Measurements from ENCODE around the gene NEXN. TPM values are rescaled to one million over a fixed set of nuclear protein-coding genes. Genes with fewer than 3 reads are reported as not detected.

NEXN gene
- polyA plus RNA-seq, 4 donors = 4.0 to 11.8 (median 6.8) TPM

GRCh38 chr1:77955709-77956108 is 67.3 kb downstream of the NEXN start:
- Histone ChIP-seq H3K27ac (ENCODE audit: low read depth in 1 of 3, low read length in 2 of 3) (no peak overlapping the region), H3K4me1 (ENCODE audit: control insufficient read depth in 3 of 3, insufficient read depth in 2 of 3, low read depth in 1 of 3, low read length in 2 of 3) (no peaks in the 10 kb centered on the region), H3K27me3 (ENCODE audit: control insufficient read depth in 3 of 3, insufficient read depth in 3 of 3, low read length in 3 of 3) (no peaks in the 10 kb centered on the region), H3K9me3 (ENCODE audit: control insufficient read depth in 2 of 2, insufficient read depth in 1 of 2, low read depth in 1 of 2, low read length in 1 of 2) (no peaks in the 10 kb centered on the region), H3K36me3 (ENCODE audit: control insufficient read depth in 3 of 3, insufficient read depth in 2 of 3, low read depth in 1 of 3, low read length in 3 of 3) (peaks cover 17 to 43% (median 36%) of the 10 kb centered on the region in 3 donors), H3K4me3 (ENCODE audit: low read depth in 1 of 3, low read length in 3 of 3) (no peak overlapping the region)
- 80 to 86% (median 81%) methylated on average over 3 of the region's 3 CpGs for WGBS, 3 donors
- no peak for FAIRE-seq
- no peak for DNase-seq

GRCh38 chr1:77956464-77956863 is 68.0 kb downstream of the NEXN start:
- FAIRE-seq (no peak), DNase-seq (no peak)
- Histone ChIP-seq H3K9me3 (ENCODE audit: control insufficient read depth in 2 of 2, insufficient read depth in 1 of 2, low read depth in 1 of 2, low read length in 1 of 2) (no peaks in the 10 kb centered on the region), H3K4me3 (ENCODE audit: low read depth in 1 of 3, low read length in 3 of 3) (no peak overlapping the region), H3K4me1 (ENCODE audit: control insufficient read depth in 3 of 3, insufficient read depth in 2 of 3, low read depth in 1 of 3, low read length in 2 of 3) (peaks cover 0 to 1% (median 0%) of the 10 kb centered on the region in 3 donors), H3K36me3 (ENCODE audit: control insufficient read depth in 3 of 3, insufficient read depth in 2 of 3, low read depth in 1 of 3, low read length in 3 of 3) (peaks cover 17 to 42% (median 36%) of the 10 kb centered on the region in 3 donors), H3K27me3 (ENCODE audit: control insufficient read depth in 3 of 3, insufficient read depth in 3 of 3, low read length in 3 of 3) (no peaks in the 10 kb centered on the region), H3K27ac (ENCODE audit: low read depth in 1 of 3, low read length in 2 of 3) (no peak overlapping the region)
- WGBS, 3 donors = 85 to 91% (median 91%) methylated on average over 3 of the region's 3 CpGs

DNA sequence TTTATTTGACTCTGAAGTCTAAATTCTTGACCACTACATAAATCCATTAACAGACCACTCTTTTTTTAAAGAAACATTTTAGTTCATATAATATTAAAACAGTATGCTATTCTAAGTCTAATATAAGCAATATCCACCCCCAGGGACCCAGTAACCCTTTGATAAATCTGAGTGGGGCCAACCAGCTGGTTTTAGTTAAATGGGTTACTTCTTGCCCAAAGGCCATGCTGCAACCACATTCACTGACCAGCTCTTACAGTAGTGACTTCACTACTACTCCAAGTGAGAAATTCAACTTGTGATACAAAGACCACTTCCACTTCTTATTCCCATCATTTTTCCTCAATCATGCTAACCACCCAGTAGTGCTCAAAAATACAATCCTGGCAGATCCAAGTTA is 70.0 kb downstream of the NEXN start:
- no peak for FAIRE-seq

DNA sequence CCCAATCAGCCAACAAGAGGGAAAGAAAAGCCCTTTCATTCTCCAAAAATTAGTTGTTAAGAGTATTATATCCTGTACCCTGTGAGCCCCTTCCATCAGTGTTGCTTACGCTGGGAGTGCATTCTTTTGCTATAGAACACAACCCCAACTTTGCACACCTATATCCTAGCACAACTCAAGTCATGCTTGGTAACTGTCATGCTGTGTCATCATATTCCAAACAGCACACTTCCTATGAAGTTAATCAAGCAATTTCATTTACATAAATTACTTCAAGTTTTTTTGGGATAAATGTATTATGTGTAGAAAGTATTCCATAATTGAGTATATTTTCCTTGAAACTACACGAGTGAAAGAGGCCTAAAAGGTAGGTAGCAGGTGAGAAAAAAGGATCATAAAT is 70.4 kb downstream of the NEXN start:
- Histone ChIP-seq H3K36me3 (ENCODE audit: control insufficient read depth in 3 of 3, insufficient read depth in 2 of 3, low read depth in 1 of 3, low read length in 3 of 3) (peaks cover 22 to 41% (median 27%) of the 10 kb centered on the region in 3 donors), H3K27me3 (ENCODE audit: control insufficient read depth in 3 of 3, insufficient read depth in 3 of 3, low read length in 3 of 3) (no peaks in the 10 kb centered on the region), H3K9me3 (ENCODE audit: control insufficient read depth in 2 of 2, insufficient read depth in 1 of 2, low read depth in 1 of 2, low read length in 1 of 2) (no peaks in the 10 kb centered on the region), H3K4me1 (ENCODE audit: control insufficient read depth in 3 of 3, insufficient read depth in 2 of 3, low read depth in 1 of 3, low read length in 2 of 3) (peaks cover 2 to 6% (median 3%) of the 10 kb centered on the region in 3 donors), H3K4me3 (ENCODE audit: low read depth in 1 of 3, low read length in 3 of 3) (no peak overlapping the region), H3K27ac (ENCODE audit: low read depth in 1 of 3, low read length in 2 of 3) (no peak overlapping the region)
- FAIRE-seq (no peak), DNase-seq (no peak)
- 69 to 89% (median 73%) methylated on average over 2 of the region's 2 CpGs for WGBS, 3 donors

More for the DNA sequence above, 70.0 kb downstream of the NEXN start:
- DNase-seq = no peak
- Histone ChIP-seq H3K36me3 (ENCODE audit: control insufficient read depth in 3 of 3, insufficient read depth in 2 of 3, low read depth in 1 of 3, low read length in 3 of 3) (peaks cover 20 to 40% (median 26%) of the 10 kb centered on the region in 3 donors), H3K4me1 (ENCODE audit: control insufficient read depth in 3 of 3, insufficient read depth in 2 of 3, low read depth in 1 of 3, low read length in 2 of 3) (peaks cover 2 to 6% (median 3%) of the 10 kb centered on the region in 3 donors), H3K9me3 (ENCODE audit: control insufficient read depth in 2 of 2, insufficient read depth in 1 of 2, low read depth in 1 of 2, low read length in 1 of 2) (no peaks in the 10 kb centered on the region), H3K27ac (ENCODE audit: low read depth in 1 of 3, low read length in 2 of 3) (no peak overlapping the region), H3K27me3 (ENCODE audit: control insufficient read depth in 3 of 3, insufficient read depth in 3 of 3, low read length in 3 of 3) (no peaks in the 10 kb centered on the region), H3K4me3 (ENCODE audit: low read depth in 1 of 3, low read length in 3 of 3) (no peak overlapping the region)

DNA sequence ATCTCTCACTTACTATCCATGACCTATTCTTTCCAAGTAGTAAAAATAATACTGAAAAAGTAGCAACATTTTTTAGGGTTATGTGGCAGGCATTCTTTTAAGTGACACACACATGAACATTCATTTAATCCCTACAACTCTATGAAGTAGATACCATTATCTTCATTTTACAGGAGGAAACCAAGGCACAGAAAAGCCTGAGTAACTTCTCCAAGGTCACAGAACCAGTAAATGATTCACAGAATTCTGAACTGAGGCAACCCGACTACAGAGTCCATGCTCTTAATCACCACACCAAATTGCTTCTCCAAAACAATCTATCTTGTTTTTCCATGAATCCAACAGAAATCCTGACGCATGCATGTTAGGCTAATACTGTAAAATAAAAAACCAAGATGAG is 73.0 kb downstream of the NEXN start:
- no peak for FAIRE-seq
- 35 to 72% (median 46%) methylated on average over 2 of the region's 2 CpGs for WGBS, 3 donors
- Histone ChIP-seq H3K4me3 (ENCODE audit: low read depth in 1 of 3, low read length in 3 of 3) (no peak overlapping the region), H3K27me3 (ENCODE audit: control insufficient read depth in 3 of 3, insufficient read depth in 3 of 3, low read length in 3 of 3) (no peaks in the 10 kb centered on the region), H3K4me1 (ENCODE audit: control insufficient read depth in 3 of 3, insufficient read depth in 2 of 3, low read depth in 1 of 3, low read length in 2 of 3) (peaks cover 2 to 6% (median 3%) of the 10 kb centered on the region in 3 donors), H3K9me3 (ENCODE audit: control insufficient read depth in 2 of 2, insufficient read depth in 1 of 2, low read depth in 1 of 2, low read length in 1 of 2) (no peaks in the 10 kb centered on the region), H3K27ac (ENCODE audit: low read depth in 1 of 3, low read length in 2 of 3) (peak overlapping the region in 1 of 3 donors; percentile 23), H3K36me3 (ENCODE audit: control insufficient read depth in 3 of 3, insufficient read depth in 2 of 3, low read depth in 1 of 3, low read length in 3 of 3) (peaks cover 27 to 42% (median 28%) of the 10 kb centered on the region in 3 donors)
- DNase-seq = peak; percentile 62 to 67

DNA sequence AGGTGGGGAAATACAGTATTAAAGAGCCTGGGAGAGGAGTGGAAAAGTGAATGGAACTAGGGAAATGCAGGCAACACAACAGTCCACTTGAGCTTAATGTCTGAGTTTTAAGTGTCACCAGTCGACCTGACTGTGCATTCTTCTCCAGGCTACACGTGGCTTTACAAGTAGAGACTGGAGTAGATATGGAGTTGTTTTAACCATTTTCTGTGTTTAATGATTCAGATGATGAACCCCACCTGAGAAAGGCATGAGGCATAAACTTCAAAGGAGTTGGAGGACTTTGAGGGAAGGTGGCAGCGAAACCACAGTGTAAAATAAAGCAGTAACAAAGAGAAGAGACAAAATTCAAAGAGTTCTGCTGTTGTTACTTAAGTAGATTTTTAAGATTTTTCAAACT is 77.9 kb downstream of the NEXN start:
- WGBS, 3 donors = 76 to 83% (median 82%) methylated on average over 3 of the region's 3 CpGs
- no peaks in the 10 kb centered on the region for H3K9me3 ChIP-seq (ENCODE audit: control insufficient read depth in 2 of 2, insufficient read depth in 1 of 2, low read depth in 1 of 2, low read length in 1 of 2)
- H3K36me3 ChIP-seq (ENCODE audit: control insufficient read depth in 3 of 3, insufficient read depth in 2 of 3, low read depth in 1 of 3, low read length in 3 of 3) = peaks cover 10 to 25% (median 16%) of the 10 kb centered on the region in 3 donors
- FAIRE-seq = no peak
- no peak overlapping the region for H3K27ac ChIP-seq (ENCODE audit: low read depth in 1 of 3, low read length in 2 of 3)
- H3K4me3 ChIP-seq (ENCODE audit: low read depth in 1 of 3, low read length in 3 of 3) = no peak overlapping the region
- DNase-seq = no peak
- H3K4me1 ChIP-seq (ENCODE audit: control insufficient read depth in 3 of 3, insufficient read depth in 2 of 3, low read depth in 1 of 3, low read length in 2 of 3) = peaks cover 2 to 9% (median 6%) of the 10 kb centered on the region in 3 donors
- no peaks in the 10 kb centered on the region for H3K27me3 ChIP-seq (ENCODE audit: control insufficient read depth in 3 of 3, insufficient read depth in 3 of 3, low read length in 3 of 3)

GRCh38 chr1:77970192-77970591 is 81.8 kb downstream of the NEXN start:
- 46 to 71% (median 54%) methylated on average over 1 of the region's 1 CpG for WGBS, 3 donors
- no peak overlapping the region for H3K27ac ChIP-seq (ENCODE audit: low read depth in 1 of 3, low read length in 2 of 3)
- H3K9me3 ChIP-seq (ENCODE audit: control insufficient read depth in 2 of 2, insufficient read depth in 1 of 2, low read depth in 1 of 2, low read length in 1 of 2) = no peaks in the 10 kb centered on the region
- FAIRE-seq (no peak), DNase-seq (no peak)
- no peaks in the 10 kb centered on the region for H3K27me3 ChIP-seq (ENCODE audit: control insufficient read depth in 3 of 3, insufficient read depth in 3 of 3, low read length in 3 of 3)
- H3K36me3 ChIP-seq (ENCODE audit: control insufficient read depth in 3 of 3, insufficient read depth in 2 of 3, low read depth in 1 of 3, low read length in 3 of 3) = peaks cover 5 to 15% (median 11%) of the 10 kb centered on the region in 3 donors
- peaks cover 0 to 6% (median 0%) of the 10 kb centered on the region in 3 donors for H3K4me1 ChIP-seq (ENCODE audit: control insufficient read depth in 3 of 3, insufficient read depth in 2 of 3, low read depth in 1 of 3, low read length in 2 of 3)
- no peak overlapping the region for H3K4me3 ChIP-seq (ENCODE audit: low read depth in 1 of 3, low read length in 3 of 3)

DNA sequence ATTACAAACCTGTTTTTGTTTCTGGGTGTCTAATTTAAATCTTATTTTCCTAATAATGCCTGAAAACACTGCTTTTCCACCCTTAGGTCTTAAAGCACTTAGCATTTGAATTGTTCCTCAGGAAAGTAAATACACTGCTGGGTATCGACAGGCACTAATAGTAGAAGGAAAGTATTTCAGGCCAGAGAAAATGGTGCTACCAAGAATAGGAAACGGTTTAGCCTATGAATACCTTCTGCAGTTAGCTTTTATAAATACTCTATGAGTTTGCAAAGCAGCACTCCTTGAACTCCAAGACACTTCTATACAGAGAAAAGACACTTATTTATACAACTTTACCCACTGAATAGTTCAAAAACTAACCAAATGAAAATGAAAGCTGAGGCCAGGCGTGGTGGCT is 83.7 kb downstream of the NEXN start:
- Histone ChIP-seq H3K4me3 (ENCODE audit: low read depth in 1 of 3, low read length in 3 of 3) (no peak overlapping the region), H3K27ac (ENCODE audit: low read depth in 1 of 3, low read length in 2 of 3) (no peak overlapping the region), H3K36me3 (ENCODE audit: control insufficient read depth in 3 of 3, insufficient read depth in 2 of 3, low read depth in 1 of 3, low read length in 3 of 3) (peaks cover 2 to 15% (median 3%) of the 10 kb centered on the region in 3 donors), H3K27me3 (ENCODE audit: control insufficient read depth in 3 of 3, insufficient read depth in 3 of 3, low read length in 3 of 3) (no peaks in the 10 kb centered on the region), H3K4me1 (ENCODE audit: control insufficient read depth in 3 of 3, insufficient read depth in 2 of 3, low read depth in 1 of 3, low read length in 2 of 3) (peaks cover 0 to 10% (median 3%) of the 10 kb centered on the region in 3 donors), H3K9me3 (ENCODE audit: control insufficient read depth in 2 of 2, insufficient read depth in 1 of 2, low read depth in 1 of 2, low read length in 1 of 2) (no peaks in the 10 kb centered on the region)
- no peak for DNase-seq
- no peak for FAIRE-seq
- 76 to 83% (median 81%) methylated on average over 3 of the region's 3 CpGs for WGBS, 3 donors

DNA sequence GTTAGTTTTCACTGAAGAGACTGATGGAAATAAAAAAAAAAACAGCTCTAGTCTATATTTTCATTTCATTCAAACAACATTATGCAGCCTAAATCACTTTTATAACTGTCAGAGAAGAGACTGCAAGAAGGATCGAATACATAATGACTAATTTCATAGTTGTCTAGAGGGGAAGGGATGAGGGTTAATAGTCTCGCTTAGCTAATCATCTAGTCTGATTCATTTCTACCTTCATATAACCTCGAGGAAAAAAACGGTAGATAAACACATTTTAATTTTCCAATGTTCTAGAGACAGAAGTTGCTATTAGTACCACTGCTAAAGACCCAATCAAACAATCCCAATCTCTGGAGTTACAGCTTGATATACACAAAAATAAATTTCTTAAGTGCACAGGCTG is 87.0 kb downstream of the NEXN start:
- Histone ChIP-seq H3K4me1 (ENCODE audit: control insufficient read depth in 3 of 3, insufficient read depth in 2 of 3, low read depth in 1 of 3, low read length in 2 of 3) (peaks cover 0 to 10% (median 3%) of the 10 kb centered on the region in 3 donors), H3K9me3 (ENCODE audit: control insufficient read depth in 2 of 2, insufficient read depth in 1 of 2, low read depth in 1 of 2, low read length in 1 of 2) (no peaks in the 10 kb centered on the region), H3K27ac (ENCODE audit: low read depth in 1 of 3, low read length in 2 of 3) (no peak overlapping the region), H3K27me3 (ENCODE audit: control insufficient read depth in 3 of 3, insufficient read depth in 3 of 3, low read length in 3 of 3) (no peaks in the 10 kb centered on the region), H3K36me3 (ENCODE audit: control insufficient read depth in 3 of 3, insufficient read depth in 2 of 3, low read depth in 1 of 3, low read length in 3 of 3) (peaks cover 1 to 15% (median 2%) of the 10 kb centered on the region in 3 donors), H3K4me3 (ENCODE audit: low read depth in 1 of 3, low read length in 3 of 3) (peak overlapping the region in 2 of 3 donors; percentile 17 to 35)
- WGBS, 3 donors = 3 to 14% (median 7%) methylated on average over 4 of the region's 4 CpGs
- DNase-seq = peak in 1 of 2 donors; percentile 9
- FAIRE-seq = no peak

All from small intestine (tissue), 7 donors.